ENCODE measurements around the gene GPR33. TPM values are rescaled to one million over a fixed set of nuclear protein-coding genes. Genes with fewer than 3 reads are reported as not detected.
"Not testable (repeated sequence)": the region's sequence is repeated elsewhere in the genome, so short reads cannot be mapped to it uniquely, and the experiment has no call there.

The GPR33 gene
- polyA plus RNA-seq, 2 donors = not detected

DNA sequence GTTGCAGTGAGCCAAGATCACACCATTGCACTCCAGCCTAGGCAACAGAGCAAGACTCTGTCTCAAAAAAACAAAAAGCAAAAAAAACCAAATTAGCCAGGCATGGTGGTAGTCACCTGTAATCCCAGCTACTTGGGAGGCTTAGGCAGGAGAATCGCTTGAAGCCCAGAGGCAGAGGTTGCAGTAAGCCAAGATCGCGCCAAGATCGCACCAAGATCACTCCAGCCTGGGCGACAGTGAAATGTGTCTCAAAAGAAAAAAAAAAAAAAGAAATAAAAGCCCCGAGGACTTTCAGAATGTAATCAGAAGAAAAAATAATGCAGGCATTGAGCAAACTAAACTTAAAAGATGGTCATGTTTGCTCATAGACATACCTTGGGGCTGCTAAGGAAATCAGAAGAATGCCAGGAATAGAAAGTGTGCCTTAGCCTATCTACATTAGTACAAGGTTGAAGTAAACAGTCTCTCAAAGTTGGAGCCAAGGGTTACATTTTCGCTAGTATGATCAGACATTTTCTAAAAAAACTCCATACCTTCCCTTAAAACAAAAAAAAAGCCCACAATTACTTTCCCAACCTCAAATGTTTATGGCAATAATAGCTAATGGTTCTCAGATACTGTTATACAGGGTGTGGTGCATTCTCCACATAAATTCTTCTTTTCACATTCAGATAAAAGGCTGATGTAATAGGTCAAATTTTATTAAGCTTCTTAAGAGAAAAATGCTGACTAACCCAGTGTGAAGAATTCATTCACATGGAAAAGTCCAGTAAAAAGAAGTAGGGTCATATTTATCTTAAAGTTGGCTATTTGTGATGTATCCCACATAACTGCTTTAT, 46.3 kb downstream of the GPR33 start:
- Histone ChIP-seq H3K27me3 (ENCODE audit: control insufficient read depth in 1 of 2, insufficient read depth in 2 of 2, low read length in 2 of 2) (no peaks in the 10 kb centered on the region), H3K27ac (ENCODE audit: low read depth in 2 of 2, low read length in 1 of 2) (no peak overlapping the region), H3K4me1 (ENCODE audit: control insufficient read depth in 2 of 2, insufficient read depth in 2 of 2, low read length in 1 of 2) (no peaks in the 10 kb centered on the region), H3K9me3 (ENCODE audit: control insufficient read depth in 2 of 2, insufficient read depth in 1 of 2, low read depth in 1 of 2, low read length in 1 of 2) (no peaks in the 10 kb centered on the region), H3K36me3 (ENCODE audit: control insufficient read depth in 2 of 2, insufficient read depth in 2 of 2, low read length in 1 of 2) (no peaks in the 10 kb centered on the region), H3K4me3 (ENCODE audit: low read depth in 1 of 2, low read length in 2 of 2) (no peak overlapping the region)
- WGBS, 2 donors = 56 to 69% methylated on average over 7 of the region's 7 CpGs

GRCh38 chr14:31440280-31440679, 47.6 kb downstream of the GPR33 start:
- Histone ChIP-seq H3K36me3 (ENCODE audit: control insufficient read depth in 2 of 2, insufficient read depth in 2 of 2, low read length in 1 of 2) (no peaks in the 10 kb centered on the region), H3K4me1 (ENCODE audit: control insufficient read depth in 2 of 2, insufficient read depth in 2 of 2, low read length in 1 of 2) (no peaks in the 10 kb centered on the region), H3K27me3 (ENCODE audit: control insufficient read depth in 1 of 2, insufficient read depth in 2 of 2, low read length in 2 of 2) (no peaks in the 10 kb centered on the region), H3K9me3 (ENCODE audit: control insufficient read depth in 2 of 2, insufficient read depth in 1 of 2, low read depth in 1 of 2, low read length in 1 of 2) (no peaks in the 10 kb centered on the region), H3K4me3 (ENCODE audit: low read depth in 1 of 2, low read length in 2 of 2) (no peak overlapping the region), H3K27ac (ENCODE audit: low read depth in 2 of 2, low read length in 1 of 2) (no peak overlapping the region)

DNA sequence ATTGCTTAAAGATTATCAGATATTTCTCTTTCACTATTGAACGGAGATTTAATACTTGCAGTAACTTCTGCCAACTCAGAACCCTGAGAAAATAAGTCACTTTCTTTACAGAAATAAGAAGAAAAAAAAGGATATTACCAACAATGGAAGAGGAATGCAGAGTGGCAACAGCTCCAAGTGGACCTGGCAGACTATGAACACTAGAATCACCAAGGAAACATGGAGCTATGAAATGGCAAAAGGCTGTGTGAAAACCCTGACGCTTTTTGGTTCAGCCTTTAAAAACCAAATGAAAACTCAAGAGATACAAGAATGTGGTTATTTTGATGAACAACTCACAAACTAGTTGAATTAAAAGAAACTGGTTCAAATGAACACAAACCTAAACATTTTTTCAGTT, 48.3 kb downstream of the GPR33 start:
- 63 to 77% methylated on average over 2 of the region's 2 CpGs for WGBS, 2 donors
- Histone ChIP-seq H3K4me1 (ENCODE audit: control insufficient read depth in 2 of 2, insufficient read depth in 2 of 2, low read length in 1 of 2) (peaks cover 0 to 3% of the 10 kb centered on the region in 2 donors), H3K36me3 (ENCODE audit: control insufficient read depth in 2 of 2, insufficient read depth in 2 of 2, low read length in 1 of 2) (no peaks in the 10 kb centered on the region), H3K4me3 (ENCODE audit: low read depth in 1 of 2, low read length in 2 of 2) (no peak overlapping the region), H3K27ac (ENCODE audit: low read depth in 2 of 2, low read length in 1 of 2) (no peak overlapping the region), H3K27me3 (ENCODE audit: control insufficient read depth in 1 of 2, insufficient read depth in 2 of 2, low read length in 2 of 2) (no peaks in the 10 kb centered on the region), H3K9me3 (ENCODE audit: control insufficient read depth in 2 of 2, insufficient read depth in 1 of 2, low read depth in 1 of 2, low read length in 1 of 2) (no peaks in the 10 kb centered on the region)

GRCh38 chr14:31437045-31437691, 50.7 kb downstream of the GPR33 start:
- H3K4me1 ChIP-seq (ENCODE audit: control insufficient read depth in 2 of 2, insufficient read depth in 2 of 2, low read length in 1 of 2); H3K4me3 ChIP-seq (ENCODE audit: low read depth in 1 of 2, low read length in 2 of 2); H3K9me3 ChIP-seq (ENCODE audit: control insufficient read depth in 2 of 2, insufficient read depth in 1 of 2, low read depth in 1 of 2, low read length in 1 of 2); H3K27me3 ChIP-seq (ENCODE audit: control insufficient read depth in 1 of 2, insufficient read depth in 2 of 2, low read length in 2 of 2); H3K27ac ChIP-seq (ENCODE audit: low read depth in 2 of 2, low read length in 1 of 2); H3K36me3 ChIP-seq (ENCODE audit: control insufficient read depth in 2 of 2, insufficient read depth in 2 of 2, low read length in 1 of 2): not testable (repeated sequence)
- 92 to 95% methylated on average over 13 to 40 of the region's 45 CpGs for WGBS, 2 donors

DNA sequence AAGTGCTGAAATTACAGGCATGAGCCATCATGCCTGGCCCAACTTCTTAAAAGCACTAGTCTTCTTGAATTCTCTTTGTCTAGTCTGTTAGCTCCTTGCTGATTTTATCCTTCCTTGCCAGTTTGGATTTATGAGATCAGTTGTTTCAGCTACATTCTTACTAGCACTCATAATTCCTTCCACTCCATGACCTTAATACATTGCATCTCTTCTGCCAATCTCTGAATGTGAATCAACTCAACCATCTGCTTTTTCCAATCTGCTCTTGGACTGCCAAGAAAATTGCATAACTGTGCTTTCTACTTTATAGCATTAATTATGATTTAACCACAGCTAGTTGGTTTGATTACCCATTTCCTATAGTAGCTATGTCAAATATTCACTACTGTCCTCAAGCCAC, 52.6 kb downstream of the GPR33 start:
- Histone ChIP-seq H3K4me1 (ENCODE audit: control insufficient read depth in 2 of 2, insufficient read depth in 2 of 2, low read length in 1 of 2) (peaks cover 0 to 3% of the 10 kb centered on the region in 2 donors), H3K27ac (ENCODE audit: low read depth in 2 of 2, low read length in 1 of 2) (no peak overlapping the region), H3K27me3 (ENCODE audit: control insufficient read depth in 1 of 2, insufficient read depth in 2 of 2, low read length in 2 of 2) (no peaks in the 10 kb centered on the region), H3K9me3 (ENCODE audit: control insufficient read depth in 2 of 2, insufficient read depth in 1 of 2, low read depth in 1 of 2, low read length in 1 of 2) (no peaks in the 10 kb centered on the region), H3K36me3 (ENCODE audit: control insufficient read depth in 2 of 2, insufficient read depth in 2 of 2, low read length in 1 of 2) (no peaks in the 10 kb centered on the region), H3K4me3 (ENCODE audit: low read depth in 1 of 2, low read length in 2 of 2) (no peak overlapping the region)

Other genes with a start within 250 kb of the GPR33 start
- 1 to 10 TPM; 6.2 to 8.9 TPM for gene HEATR5A, start 67.5 kb downstream of the GPR33 start, polyA plus RNA-seq
- gene DTD2, start 30.5 kb downstream of the GPR33 start, polyA plus RNA-seq = 10 to 100 TPM in 1 of 2 donors, 1 to 10 TPM in 1; 9.0 to 12.2 TPM
- 1 to 10 TPM; 1.7 to 3.2 TPM for gene NUBPL, start 73.4 kb upstream of the GPR33 start, polyA plus RNA-seq